ENCODE results near the gene SDCCAG8. TPM values are rescaled to one million over a fixed set of nuclear protein-coding genes. Genes with fewer than 3 reads are reported as not detected.

The SDCCAG8 gene
- total and polyA plus RNA-seq, 2 of the 8 experiments (the other 6 are each of a cell fraction or from before 2014, with no cell fraction given), result 15.6 to 21.0 TPM

DNA sequence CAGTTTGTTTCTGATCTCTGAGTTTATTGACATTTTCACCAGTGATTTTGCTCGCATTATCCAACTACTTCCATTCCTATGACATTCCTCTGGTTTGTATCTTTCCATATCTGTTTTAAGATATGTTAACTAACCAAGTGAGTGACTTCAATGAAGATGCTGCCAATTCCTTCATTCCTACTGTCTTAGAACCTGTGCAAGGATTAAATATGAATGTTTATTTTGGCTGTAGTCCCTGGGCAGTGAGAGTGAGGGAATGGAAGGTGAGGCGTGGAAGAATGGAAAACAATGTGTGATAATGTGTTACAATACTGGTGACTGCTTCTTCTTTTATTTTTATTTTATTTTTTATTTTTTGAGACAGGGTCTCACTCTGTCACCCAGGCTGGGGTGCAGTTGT, 183.0 kb downstream of the SDCCAG8 start:
- Histone ChIP-seq H3K56ac (replicated peaks; ENCODE audit: insufficient read length, low read depth, low read length) (no peak overlapping the region), H3K79me1 (ENCODE audit: low read depth, low read length) (no peaks in the 10 kb centered on the region), H3K9ac (replicated peaks in 1 of 4; ENCODE audit: extremely low read depth in 1 of 4, low read depth in 3 of 4, low read length in 3 of 4) (no peak overlapping the region), H2BK20ac (ENCODE audit: low read length) (no peak overlapping the region), H3K4me1 (replicated peaks in 1 of 4; ENCODE audit: control insufficient read depth in 3 of 4, insufficient read depth in 4 of 4, low read length in 3 of 4) (peaks cover 0 to 10% (median 0%) of the 10 kb centered on the region in 4 experiments; a peak in 1 of 7 replicates), H2BK12ac (ENCODE audit: low read depth, low read length) (no peak overlapping the region), H3K27me3 (replicated peaks in 1 of 4; ENCODE audit: control insufficient read depth in 3 of 4, extremely low read depth in 1 of 4, insufficient read depth in 3 of 4, low read length in 3 of 4) (no peaks in the 10 kb centered on the region), H3K18ac (ENCODE audit: extremely low read depth, low read length) (no peak overlapping the region), H3K36me3 (ENCODE audit: control insufficient read depth in 2 of 4, insufficient read depth in 4 of 4, low read length in 3 of 4) (no peaks in the 10 kb centered on the region), H4K8ac (ENCODE audit: extremely low read depth, insufficient read depth, low read length) (no peak overlapping the region), H3K23me2 (ENCODE audit: low read depth, low read length) (no peaks in the 10 kb centered on the region), H3K27ac (ENCODE audit: low read depth, low read length) (no peak overlapping the region), H4K91ac (replicated peaks; ENCODE audit: insufficient read length, low read length) (no peak overlapping the region), H2BK5ac (ENCODE audit: low read depth, low read length) (no peak overlapping the region), H3K4ac (replicated peaks; ENCODE audit: insufficient read length, low read depth, low read length) (no peak overlapping the region), H2AK5ac (ENCODE audit: low read depth, low read length) (no peak overlapping the region), H3K23ac (ENCODE audit: insufficient read length) (no peak overlapping the region), H3K79me2 (ENCODE audit: control insufficient read depth in 1 of 2, insufficient read depth in 2 of 2, low read length in 2 of 2) (no peaks in the 10 kb centered on the region), H4K20me1 (replicated peaks in 1 of 2; ENCODE audit: control insufficient read depth in 1 of 2, insufficient read depth in 2 of 2, low read length in 2 of 2) (no peaks in the 10 kb centered on the region), H3K14ac (ENCODE audit: insufficient read length) (no peak overlapping the region), H3K4me2 (ENCODE audit: insufficient read depth in 1 of 2, low read depth in 2 of 2, low read length in 2 of 2) (no peak overlapping the region), H2BK120ac (replicated peaks; ENCODE audit: low read depth, low read length) (no peak overlapping the region), H2AFZ (ENCODE audit: low read length) (no peak overlapping the region), H3K4me3 (ENCODE audit: extremely low read depth in 1 of 4, insufficient read depth in 2 of 4, low read depth in 3 of 4, low read length in 4 of 4) (no peak overlapping the region), H3K9me3 (ENCODE audit: insufficient read depth in 2 of 2, low read depth in 1 of 2, low read length in 1 of 2) (no peaks in the 10 kb centered on the region), H4K5ac (ENCODE audit: insufficient read length, low read depth, low read length) (no peak overlapping the region), H2BK15ac (ENCODE audit: low read length) (no peak overlapping the region)
- DNase-seq (ENCODE audit: low read depth in 1 of 2, low spot score in 2 of 2) (no peak), FAIRE-seq (no peak)
- 92% methylated on average over 2 of the region's 2 CpGs; no CpG with 5 or more reads in 1 of the 2 experiments for WGBS, 2 experiments (ENCODE audit: extremely low coverage in 1 of 2, insufficient coverage in 1 of 2, insufficient read length in 1 of 2, insufficient replicate concordance in 2 of 2, low coverage in 1 of 2, low lambda C conversion rate in 2 of 2, missing lambda C conversion rate in 1 of 2)
- CTCF ChIA-PET (ENCODE audit: partially characterized antibody), result no interaction called here
- POLR2A ChIA-PET (ENCODE audit: partially characterized antibody), result no interaction called here
- TF ChIP-seq TEAD4 (IDR thresholded peaks at IDR 0.05; ENCODE audit: low read depth, low read length), result no peak
- no peak for TF ChIP-seq BCL11A (IDR thresholded peaks at IDR 0.05; ENCODE audit: low read depth in 2 of 2, low read length in 2 of 2)
- TF ChIP-seq NANOG (IDR thresholded peaks at IDR 0.05; ENCODE audit: insufficient read depth, low read depth, low read length, poor library complexity, severe bottlenecking), result no peak
- TF ChIP-seq FOSL1 (IDR thresholded peaks at IDR 0.05; ENCODE audit: insufficient read depth, low read depth, low read length), result no peak
- no peak for TF ChIP-seq YY1 (IDR thresholded peaks at IDR 0.05; ENCODE audit: low read depth, low read length)
- TF ChIP-seq CBX5 (IDR thresholded peaks at IDR 0.05; ENCODE audit: low read depth, low read length), result no peak
- no peak for TF ChIP-seq SRF (IDR thresholded peaks at IDR 0.05; ENCODE audit: low read depth, low read length)
- no peak for TF ChIP-seq NRF1 (IDR thresholded peaks at IDR 0.05; ENCODE audit: low read depth, low read length)
- TF ChIP-seq TAF7 (optimal IDR thresholded peaks at IDR 0.05; ENCODE audit: borderline replicate concordance, low read depth, low read length), result no peak
- no peak for TF ChIP-seq EGR1 (IDR thresholded peaks at IDR 0.05; ENCODE audit: borderline replicate concordance, low read depth, low read length)
- TF ChIP-seq JUND (IDR thresholded peaks at IDR 0.05; ENCODE audit: low read length), result no peak
- TF ChIP-seq, protein P1, sequence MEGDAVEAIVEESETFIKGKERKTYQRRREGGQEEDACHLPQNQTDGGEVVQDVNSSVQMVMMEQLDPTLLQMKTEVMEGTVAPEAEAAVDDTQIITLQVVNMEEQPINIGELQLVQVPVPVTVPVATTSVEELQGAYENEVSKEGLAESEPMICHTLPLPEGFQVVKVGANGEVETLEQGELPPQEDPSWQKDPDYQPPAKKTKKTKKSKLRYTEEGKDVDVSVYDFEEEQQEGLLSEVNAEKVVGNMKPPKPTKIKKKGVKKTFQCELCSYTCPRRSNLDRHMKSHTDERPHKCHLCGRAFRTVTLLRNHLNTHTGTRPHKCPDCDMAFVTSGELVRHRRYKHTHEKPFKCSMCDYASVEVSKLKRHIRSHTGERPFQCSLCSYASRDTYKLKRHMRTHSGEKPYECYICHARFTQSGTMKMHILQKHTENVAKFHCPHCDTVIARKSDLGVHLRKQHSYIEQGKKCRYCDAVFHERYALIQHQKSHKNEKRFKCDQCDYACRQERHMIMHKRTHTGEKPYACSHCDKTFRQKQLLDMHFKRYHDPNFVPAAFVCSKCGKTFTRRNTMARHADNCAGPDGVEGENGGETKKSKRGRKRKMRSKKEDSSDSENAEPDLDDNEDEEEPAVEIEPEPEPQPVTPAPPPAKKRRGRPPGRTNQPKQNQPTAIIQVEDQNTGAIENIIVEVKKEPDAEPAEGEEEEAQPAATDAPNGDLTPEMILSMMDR (IDR thresholded peaks at IDR 0.05; ENCODE audit: control extremely low read depth in 1 of 3, insufficient read depth in 1 of 3, low read depth in 1 of 3, low read length in 3 of 3), result no peak

Measured in H1 (cell line).